NCI-H146 treated with DMSO at 0.1 percent for 48 hours (cell line): ENCODE data around the gene PLPP4.

Source experiments
- DNase-seq: peaks from one replicate; lab custom pipeline; 2025; ENCODE audit not compliant: unreplicated experiment; lab: John Stamatoyannopoulos, UW

PLPP4 gene

GRCh38 chr10:120572307-120572706 is 115.3 kb downstream of the PLPP4 start:
- DNase-seq, result no peak

DNA sequence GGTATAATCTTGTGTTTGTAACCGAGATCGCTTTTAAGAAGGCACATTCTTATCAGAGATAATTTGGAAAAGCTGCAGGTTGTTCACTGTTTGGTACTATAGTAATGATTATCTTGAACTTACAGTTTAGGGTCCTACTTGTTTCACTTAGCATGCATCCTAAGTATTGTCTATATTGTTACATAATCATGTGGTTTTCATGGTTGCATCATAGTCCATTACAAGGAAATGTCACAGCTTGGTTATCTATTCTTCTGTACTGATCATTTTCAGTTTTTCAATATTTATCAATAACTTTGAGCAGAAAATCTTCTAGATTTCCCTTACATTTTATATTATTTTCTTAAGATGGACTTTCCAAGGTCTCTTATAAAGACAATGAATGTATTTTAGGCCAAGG is 116.3 kb downstream of the PLPP4 start:
- no peak for DNase-seq

DNA sequence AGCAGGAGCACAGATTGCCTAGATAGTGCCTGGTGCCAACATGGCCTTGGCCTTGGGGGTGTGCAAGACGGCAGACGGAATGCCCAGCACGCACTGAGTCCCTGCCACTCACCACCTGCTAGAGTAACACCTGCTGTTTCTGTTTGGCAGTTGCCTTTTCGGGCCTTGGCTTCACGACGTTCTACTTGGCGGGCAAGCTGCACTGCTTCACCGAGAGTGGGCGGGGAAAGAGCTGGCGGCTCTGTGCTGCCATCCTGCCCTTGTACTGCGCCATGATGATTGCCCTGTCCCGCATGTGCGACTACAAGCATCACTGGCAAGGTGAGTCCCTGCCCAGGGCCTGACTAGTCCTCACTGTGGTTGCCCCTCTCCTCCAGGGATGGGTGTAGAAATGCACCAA is 118.0 kb downstream of the PLPP4 start:
- no peak for DNase-seq

DNA sequence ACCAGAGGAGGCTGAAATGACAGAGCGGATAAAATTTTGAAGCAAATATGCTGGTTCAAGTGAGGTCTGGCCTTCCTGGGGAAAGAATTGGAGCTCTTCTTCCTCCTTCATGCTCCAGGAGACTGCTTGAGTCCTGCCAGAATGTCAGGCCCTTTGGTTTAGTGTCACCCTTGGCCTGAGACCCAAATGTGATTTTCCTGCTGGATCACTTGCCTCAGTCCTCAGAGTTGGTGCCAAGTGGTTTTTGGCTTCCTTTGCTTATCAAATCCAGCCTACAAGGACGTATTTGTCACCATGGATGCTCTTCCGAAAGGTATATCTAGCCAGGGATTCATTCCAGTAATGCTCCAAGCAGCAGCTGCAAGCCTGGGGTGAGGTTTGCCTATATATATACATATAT is 118.4 kb downstream of the PLPP4 start:
- no peak for DNase-seq

DNA sequence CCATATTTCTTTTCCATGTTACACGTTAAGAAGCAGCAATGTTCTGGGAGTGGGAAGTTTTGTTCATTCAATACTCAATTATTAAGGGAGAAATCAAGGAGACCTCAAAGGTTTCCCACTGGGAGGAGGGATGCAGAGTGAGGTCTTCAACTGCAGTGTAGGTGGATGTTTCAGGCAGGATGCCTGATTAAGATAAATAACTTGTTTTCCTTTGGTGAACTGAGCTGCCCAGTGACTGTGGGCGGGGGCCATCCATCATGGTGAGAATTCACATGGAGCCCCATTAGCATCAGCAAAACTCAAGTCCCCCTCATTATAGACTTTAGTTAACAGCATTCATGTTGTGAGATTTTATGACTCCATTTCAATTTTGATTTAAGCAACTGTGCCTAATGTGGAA is 121.1 kb downstream of the PLPP4 start:
- DNase-seq, result no peak

- DNase-seq, result no peak
Observed at GRCh38 chr10:120578890-120579289, 121.9 kb downstream of the PLPP4 start.

GRCh38 chr10:120580918-120581895 is 124.2 kb downstream of the PLPP4 start:
- no peak for DNase-seq

GRCh38 chr10:120582753-120583152 is 125.7 kb downstream of the PLPP4 start:
- DNase-seq, result no peak

- no peak for DNase-seq
Observed at GRCh38 chr10:120583424-120584108, 126.5 kb downstream of the PLPP4 start.

DNA sequence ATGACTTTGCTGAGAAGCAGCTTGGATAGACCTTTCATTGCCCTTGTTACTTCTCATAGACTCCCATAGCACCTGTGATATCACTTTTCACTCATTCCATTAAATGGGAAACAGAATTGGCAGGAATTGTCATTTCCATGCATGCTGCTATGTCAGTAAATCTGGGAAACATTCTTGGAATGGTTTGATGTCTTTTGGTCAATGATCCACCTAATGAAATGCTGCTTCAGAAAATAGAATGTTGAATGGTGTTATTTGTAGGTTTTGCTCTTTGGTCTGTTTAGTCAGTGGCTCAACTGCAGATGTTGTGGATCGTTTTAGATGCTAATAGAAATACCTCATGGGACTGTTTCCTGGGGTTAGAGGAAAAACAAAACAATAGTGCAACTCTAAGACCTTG is 127.8 kb downstream of the PLPP4 start:
- DNase-seq, result no peak

- no peak for DNase-seq
Observed at GRCh38 chr10:120586471-120586872, 129.4 kb downstream of the PLPP4 start.

GRCh38 chr10:120587061-120587460 is 130.0 kb downstream of the PLPP4 start:
- no peak for DNase-seq

- DNase-seq, result no peak
Observed at GRCh38 chr10:120588311-120588710, 131.3 kb downstream of the PLPP4 start.

GRCh38 chr10:120593693-120594092 is 136.7 kb downstream of the PLPP4 start:
- DNase-seq, result no peak

- no peak for DNase-seq
Observed at GRCh38 chr10:120597902-120598301, 140.9 kb downstream of the PLPP4 start.

DNA sequence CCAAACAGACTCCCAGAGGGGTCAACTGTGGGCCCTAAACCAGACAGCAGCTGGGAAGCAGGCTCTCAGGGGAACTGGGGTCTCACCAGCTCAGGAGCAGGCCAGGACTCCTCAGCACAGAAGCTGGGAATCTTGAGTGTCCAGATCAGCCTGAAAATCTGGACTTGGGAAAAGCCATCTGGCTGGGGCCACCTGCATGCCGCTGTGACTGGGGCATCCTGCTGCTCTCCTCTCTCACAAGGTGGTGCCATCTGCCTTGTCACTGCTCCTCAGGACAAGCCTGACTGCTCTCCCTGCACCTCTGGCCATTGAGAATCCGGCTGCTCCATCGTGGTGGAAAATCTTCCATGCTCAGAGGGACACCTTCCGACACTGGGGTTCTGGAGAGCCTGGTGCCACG is 141.4 kb downstream of the PLPP4 start:
- peak; percentile 24 for DNase-seq

DNA sequence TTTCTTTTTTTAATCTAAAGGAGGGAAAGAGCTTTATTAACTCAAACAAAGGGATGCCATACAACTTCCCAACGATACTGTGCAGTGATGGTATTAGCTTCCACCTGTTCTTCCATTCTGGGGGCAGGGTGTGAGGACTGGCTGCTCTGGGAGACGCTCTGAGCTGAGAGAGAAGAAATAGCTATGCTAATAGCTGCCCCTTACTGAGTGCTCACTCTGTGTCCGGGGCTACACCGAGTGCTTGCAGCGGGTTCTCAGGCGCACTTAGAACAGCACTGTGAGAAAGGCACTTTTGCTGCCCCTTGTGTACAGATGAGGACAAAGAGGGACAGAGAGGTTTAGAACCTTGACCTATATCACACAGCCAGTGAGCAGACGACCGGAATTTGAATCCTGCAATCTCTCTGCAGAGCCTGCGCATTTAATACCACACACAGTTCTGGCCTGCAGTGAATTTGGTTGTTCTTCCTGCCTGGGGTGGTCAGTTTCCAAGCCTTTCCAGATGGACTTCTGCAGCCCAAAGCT is 142.2 kb downstream of the PLPP4 start:
- DNase-seq, result no peak

GRCh38 chr10:120600871-120601649 is 144.0 kb downstream of the PLPP4 start:
- no peak for DNase-seq

- DNase-seq, result no peak
Observed at GRCh38 chr10:120601999-120602398, 145.0 kb downstream of the PLPP4 start.

DNA sequence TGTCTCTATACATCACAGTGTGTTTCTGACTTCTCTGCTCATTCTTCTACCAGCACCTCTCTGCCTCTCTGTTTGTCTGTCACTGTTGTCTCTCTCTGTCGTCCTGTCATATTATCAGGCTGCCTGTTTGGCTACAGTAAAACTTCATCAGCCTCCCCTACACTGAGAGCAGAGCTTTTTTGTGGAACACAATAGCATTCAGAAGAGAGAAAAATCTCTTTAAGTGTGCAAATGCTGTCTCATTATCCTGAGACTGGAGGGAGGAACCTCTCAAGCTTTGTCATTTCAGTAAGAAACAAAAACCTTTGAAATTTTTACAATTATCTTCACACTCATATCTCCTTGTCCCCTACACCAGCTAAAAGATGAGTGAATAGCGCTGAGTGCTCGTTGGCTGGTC is 148.4 kb downstream of the PLPP4 start:
- DNase-seq, result no peak

DNA sequence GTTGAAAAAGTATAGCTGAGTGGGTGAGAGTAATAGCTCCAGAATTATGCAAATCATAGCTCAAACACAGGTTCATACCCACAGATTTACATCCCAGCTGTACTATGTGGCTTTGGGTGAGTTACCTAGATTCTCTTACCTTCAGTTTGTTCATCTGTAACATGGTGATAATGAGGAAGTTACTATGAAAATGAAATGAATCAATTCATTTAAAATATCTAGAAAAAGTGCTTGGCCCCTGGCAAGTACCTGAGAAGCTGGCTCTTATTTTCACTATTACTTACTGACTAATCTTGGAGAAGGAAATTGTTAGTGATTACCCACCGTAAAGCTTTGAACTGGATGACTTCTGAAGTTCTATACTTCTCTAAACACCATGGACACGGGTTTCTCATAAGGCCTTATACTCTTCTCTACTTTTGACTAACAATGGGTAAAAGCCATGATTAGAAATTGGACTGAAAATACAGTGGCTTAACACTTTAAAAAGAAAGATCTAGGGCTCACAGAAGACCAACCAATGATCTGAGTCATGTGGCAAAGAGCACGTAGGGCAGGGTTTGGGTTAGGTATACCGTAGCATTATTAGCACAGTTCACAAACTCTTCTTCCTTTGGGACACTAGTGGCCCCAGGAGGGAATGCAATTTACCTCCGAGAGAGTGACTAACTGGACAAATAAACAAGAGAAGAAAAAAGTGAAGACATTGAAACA is 149.2 kb downstream of the PLPP4 start:
- DNase-seq, result no peak
